ENCODE data around the gene CABP4. TPM values are rescaled to one million over a fixed set of nuclear protein-coding genes. Genes with fewer than 3 reads are reported as not detected.

The CABP4 gene
- total and polyA plus RNA-seq, 10 of the 15 experiments (the other 5 are each of a cell fraction or from before 2014, with no cell fraction given), result 0.04 to 0.41 (median 0.14) TPM; not detected in 2

GRCh38 chr11:67484847-67485311 lies 29.7 kb downstream of the CABP4 start (continued):
- TF ChIP-seq ZNF687 (IDR thresholded peaks at IDR 0.05) (peak; percentile 79), YY1 (IDR thresholded peaks at IDR 0.05; ENCODE audit: low read depth, low read length) (0 out of 2 replicates have a peak, but pooled peaks have one; percentile 48), POLR2A (IDR thresholded peaks at IDR 0.05; ENCODE audit: low read depth, low read length) (peak; percentile 83), NKRF (conservative IDR thresholded peaks at IDR 0.05) (no peak), BCL3 (IDR thresholded peaks at IDR 0.05; ENCODE audit: borderline replicate concordance, insufficient read depth, low read depth, low read length, poor library complexity, severe bottlenecking) (peak; percentile 29), CREM (IDR thresholded peaks at IDR 0.05; ENCODE audit: low read depth) (peak; percentile 52; the same call in 1 of the 2 replicates), MEF2B (IDR thresholded peaks at IDR 0.05; ENCODE audit: partially characterized antibody, poor library complexity, severe bottlenecking) (peak; percentile 17), TARDBP (IDR thresholded peaks at IDR 0.05; ENCODE audit: borderline replicate concordance) (no peak), RELA (IDR thresholded peaks at IDR 0.05; ENCODE audit: borderline replicate concordance, partially characterized antibody) (peak; percentile 43), MTA2 (IDR thresholded peaks at IDR 0.05; ENCODE audit: low read depth) (peak; percentile 26; the same call in 1 of the 2 replicates), SUPT20H (IDR thresholded peaks at IDR 0.05; ENCODE audit: borderline replicate concordance, control insufficient read depth, low read depth, low read length) (no peak), RFX5 (IDR thresholded peaks at IDR 0.05; ENCODE audit: low read depth, low read length) (no peak), BCL11A (IDR thresholded peaks at IDR 0.05; ENCODE audit: low read depth, low read length) (no peak), IKZF1 (conservative IDR thresholded peaks at IDR 0.05) (peak; percentile 56), KAT2A (conservative IDR thresholded peaks at IDR 0.05; ENCODE audit: control insufficient read depth, low read depth, low read length) (no peak), BHLHE40 (IDR thresholded peaks at IDR 0.05; ENCODE audit: borderline replicate concordance in 1 of 2, low read depth in 2 of 2, low read length in 1 of 2) (peak; percentile 48 to 64; a peak in 2 of 4 replicates), TBL1XR1 (IDR thresholded peaks at IDR 0.05; ENCODE audit: low read depth, low read length) (peak; percentile 24; the same call in 1 of the 2 replicates), STAT1 (conservative IDR thresholded peaks at IDR 0.05) (peak; percentile 22; the same call in 1 of the 2 replicates)
- TF ChIP-seq, protein P1, sequence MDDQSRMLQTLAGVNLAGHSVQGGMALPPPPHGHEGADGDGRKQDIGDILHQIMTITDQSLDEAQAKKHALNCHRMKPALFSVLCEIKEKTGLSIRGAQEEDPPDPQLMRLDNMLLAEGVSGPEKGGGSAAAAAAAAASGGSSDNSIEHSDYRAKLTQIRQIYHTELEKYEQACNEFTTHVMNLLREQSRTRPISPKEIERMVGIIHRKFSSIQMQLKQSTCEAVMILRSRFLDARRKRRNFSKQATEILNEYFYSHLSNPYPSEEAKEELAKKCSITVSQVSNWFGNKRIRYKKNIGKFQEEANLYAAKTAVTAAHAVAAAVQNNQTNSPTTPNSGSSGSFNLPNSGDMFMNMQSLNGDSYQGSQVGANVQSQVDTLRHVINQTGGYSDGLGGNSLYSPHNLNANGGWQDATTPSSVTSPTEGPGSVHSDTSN (IDR thresholded peaks at IDR 0.05; ENCODE audit: insufficient replicate concordance, low read depth, low read length), result no peak
- TF ChIP-seq, protein P2, sequence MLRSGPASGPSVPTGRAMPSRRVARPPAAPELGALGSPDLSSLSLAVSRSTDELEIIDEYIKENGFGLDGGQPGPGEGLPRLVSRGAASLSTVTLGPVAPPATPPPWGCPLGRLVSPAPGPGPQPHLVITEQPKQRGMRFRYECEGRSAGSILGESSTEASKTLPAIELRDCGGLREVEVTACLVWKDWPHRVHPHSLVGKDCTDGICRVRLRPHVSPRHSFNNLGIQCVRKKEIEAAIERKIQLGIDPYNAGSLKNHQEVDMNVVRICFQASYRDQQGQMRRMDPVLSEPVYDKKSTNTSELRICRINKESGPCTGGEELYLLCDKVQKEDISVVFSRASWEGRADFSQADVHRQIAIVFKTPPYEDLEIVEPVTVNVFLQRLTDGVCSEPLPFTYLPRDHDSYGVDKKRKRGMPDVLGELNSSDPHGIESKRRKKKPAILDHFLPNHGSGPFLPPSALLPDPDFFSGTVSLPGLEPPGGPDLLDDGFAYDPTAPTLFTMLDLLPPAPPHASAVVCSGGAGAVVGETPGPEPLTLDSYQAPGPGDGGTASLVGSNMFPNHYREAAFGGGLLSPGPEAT (IDR thresholded peaks at IDR 0.05; ENCODE audit: low read depth), result peak; percentile 64; the same call in 1 of the 2 replicates

Data from GM12878 (cell line).